HG02759 (cell line): ENCODE data around the gene DENND4B.
"Not testable (repeated sequence)": the region's sequence is repeated elsewhere in the genome, so short reads cannot be mapped to it uniquely, and the experiment has no call there.

Source experiments
- ATAC-seq: cut with Tn5 transposase; IDR thresholded peaks from one replicate; pipeline ENCODE4 v1.9.1; 2021; ENCODE audit warnings: mild to moderate bottlenecking, moderate library complexity; ENCODE audit not compliant: unreplicated experiment

The DENND4B gene

DNA sequence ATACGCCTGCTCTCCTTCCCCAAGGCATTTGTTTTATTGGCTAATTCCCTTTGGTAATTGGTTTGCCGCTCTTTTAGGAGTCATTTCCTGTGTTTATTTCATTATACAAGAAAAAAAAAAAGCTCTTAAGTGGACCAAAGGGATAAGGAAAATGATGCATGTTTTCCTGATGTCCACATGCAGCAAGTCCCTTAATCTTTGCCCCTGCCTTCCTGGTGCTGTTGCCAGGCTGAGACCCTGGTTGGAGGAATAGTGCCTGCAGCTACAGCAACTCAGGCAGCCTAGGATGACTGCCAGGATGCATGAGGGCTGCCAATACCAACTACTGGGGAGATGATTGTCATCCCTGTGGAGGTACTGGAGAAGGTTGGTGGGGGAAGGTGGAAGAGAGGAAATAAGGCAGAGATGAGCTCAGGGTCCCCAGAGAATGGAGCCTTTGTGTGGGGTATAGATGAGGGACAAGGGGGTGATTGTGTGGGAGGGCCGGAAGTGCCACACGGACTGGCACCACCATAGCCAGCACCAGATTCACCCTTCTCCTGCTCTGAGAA, 17.7 kb downstream of the DENND4B start:
- ATAC-seq = no peak

DNA sequence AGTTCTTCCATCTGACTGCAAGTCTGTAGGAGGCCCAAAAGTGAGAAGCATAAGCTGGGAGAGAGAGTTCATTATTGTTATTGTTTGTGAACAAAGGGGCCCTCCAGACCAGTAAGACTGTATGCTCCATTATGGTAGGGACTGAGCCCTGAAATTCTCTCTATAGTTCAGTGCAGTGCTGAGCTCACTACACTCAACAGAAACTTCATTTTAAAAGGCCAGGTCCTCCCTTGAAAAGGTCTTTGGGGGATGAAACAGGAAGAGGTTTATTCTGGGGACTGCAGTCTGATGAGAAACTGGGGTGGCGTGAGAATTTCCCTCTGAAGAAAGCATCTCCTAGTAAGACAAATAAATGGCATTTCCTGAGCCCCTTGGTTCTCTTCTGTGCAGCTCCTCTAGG, 18.3 kb downstream of the DENND4B start:
- ATAC-seq = no peak

DNA sequence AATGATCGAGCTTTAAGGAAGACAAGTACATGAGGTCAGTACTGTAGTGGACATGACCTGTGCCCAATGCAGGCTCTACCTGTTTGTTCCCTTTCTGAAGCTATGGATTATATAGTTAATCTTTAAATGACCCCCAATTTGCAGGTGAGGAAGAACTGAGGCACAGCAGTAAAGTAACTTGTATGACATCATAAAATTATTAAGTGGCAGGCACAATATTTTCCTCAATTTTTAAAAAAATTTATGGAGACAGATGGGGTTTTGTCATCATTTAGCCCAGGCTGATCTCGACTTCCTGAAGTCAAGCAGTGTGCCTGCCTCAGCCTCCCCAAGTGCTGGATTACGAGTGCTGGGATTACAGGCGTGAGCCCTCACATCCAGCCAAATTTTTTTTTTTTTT, 20.1 kb downstream of the DENND4B start:
- ATAC-seq = no peak

GRCh38 chr1:153922972-153923925, 23.3 kb downstream of the DENND4B start, which contains the start of gene GATAD2B:
Gene GATAD2B (minus strand): TSS chr1:153922972. CDS start chr1:153828347, 94,625 bp downstream.
- peak; percentile 92 for ATAC-seq

- peak; percentile 38 for ATAC-seq
These were observed 24.2 kb downstream of the DENND4B start for GRCh38 chr1:153922076-153922971.

- ATAC-seq = no peak
These were observed 24.8 kb downstream of the DENND4B start for GRCh38 chr1:153921803-153922075.

GRCh38 chr1:153921080-153921802, 25.3 kb downstream of the DENND4B start:
- ATAC-seq = no peak

- no peak for ATAC-seq
These were observed 26.4 kb downstream of the DENND4B start for GRCh38 chr1:153919876-153920852.

- ATAC-seq = no peak
These were observed 30.2 kb downstream of the DENND4B start for GRCh38 chr1:153916297-153916696.

DNA sequence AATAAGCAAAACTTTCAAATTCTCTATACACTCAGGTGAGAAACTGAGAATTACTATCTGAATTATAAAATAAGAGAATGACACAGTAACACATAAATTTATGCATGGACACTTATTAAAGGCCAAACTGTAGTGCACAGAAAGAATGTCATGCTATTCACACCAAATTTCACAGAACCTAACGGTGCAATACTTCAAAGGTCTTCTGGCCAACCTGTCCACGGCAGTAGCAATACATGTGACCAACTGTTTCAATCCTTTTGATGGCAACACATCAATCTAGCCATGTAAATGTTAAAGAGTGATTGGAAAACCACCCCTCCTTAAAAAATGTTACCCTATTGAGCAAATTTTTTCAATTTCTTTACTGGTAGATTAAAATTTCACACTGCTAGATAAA, 34.2 kb downstream of the DENND4B start:
- no peak for ATAC-seq

DNA sequence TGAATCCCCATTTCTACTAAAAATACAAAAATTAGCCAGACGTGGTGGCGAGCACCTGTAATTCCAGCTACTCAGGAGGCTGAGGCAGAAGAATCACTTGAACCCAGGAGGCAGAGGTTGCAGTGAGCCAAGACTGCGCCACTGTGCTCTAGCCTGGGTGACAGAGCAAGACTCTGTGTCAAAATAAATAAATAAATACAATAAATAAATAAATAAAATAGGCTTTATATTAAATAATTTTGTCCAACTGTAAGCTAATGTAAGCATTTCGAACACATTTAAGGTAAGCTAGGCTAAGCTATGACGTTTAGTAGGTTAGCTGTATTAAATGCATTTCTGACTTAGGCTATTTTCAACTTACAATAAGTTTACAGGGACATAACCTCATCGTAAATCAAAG, 36.0 kb downstream of the DENND4B start:
- not testable (repeated sequence) for ATAC-seq

- no peak for ATAC-seq
These were observed 38.4 kb downstream of the DENND4B start for GRCh38 chr1:153908071-153908470.

DNA sequence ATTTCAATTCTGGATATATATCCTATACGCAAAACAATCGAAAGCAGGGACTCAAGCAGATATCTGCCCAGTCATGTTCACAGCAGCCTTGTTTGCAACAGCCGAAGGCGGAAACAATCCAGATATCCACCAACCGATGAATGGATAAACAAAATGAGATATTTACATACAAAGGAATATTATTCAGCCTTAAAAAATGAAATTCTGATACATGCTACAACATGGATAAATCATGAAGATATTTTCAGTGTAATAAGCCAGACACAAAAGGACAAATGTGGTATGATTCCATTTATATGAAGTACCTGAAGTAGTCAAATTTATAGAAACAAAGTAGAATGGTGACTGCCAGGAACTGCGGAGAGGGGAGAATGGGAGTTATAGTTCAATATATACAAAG, 39.4 kb downstream of the DENND4B start:
- ATAC-seq = no peak

DNA sequence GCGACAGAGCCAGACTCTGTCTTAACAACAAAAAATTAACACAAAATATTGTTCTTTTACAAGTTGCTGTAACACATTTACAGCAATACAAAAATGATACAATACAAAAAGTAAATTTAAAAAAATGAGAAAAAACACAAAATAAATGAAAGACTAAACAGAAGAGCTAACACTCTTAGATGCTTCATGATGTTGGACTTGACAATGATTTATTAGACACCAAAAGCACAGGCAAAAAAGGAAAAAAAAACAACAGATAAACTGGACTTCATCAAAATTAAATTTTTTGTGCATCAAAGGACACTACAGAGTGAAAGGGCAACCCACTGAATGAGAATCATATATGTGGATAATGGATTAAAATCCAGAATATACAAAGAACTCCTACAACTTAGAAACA, 40.1 kb downstream of the DENND4B start:
- ATAC-seq = no peak

DNA sequence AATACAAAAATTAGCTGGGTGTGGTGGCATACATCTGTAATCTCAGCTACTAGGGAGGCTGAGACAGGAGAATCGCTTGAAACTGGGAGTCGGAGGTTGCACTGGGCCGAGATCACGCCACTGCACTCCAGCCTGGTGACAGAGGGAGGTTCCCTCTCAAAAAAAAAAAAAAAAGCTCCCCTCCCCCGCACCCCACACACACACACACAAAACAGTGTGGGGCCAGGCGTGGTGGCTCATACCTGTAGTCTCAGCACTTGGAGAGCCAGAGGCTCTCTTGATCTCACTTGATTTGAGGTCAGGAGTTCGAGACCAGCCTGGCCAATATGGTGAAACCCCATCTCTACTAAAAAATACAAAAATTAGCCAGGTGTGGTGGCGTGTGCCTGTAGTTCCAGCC, 40.6 kb downstream of the DENND4B start:
- not testable (repeated sequence) for ATAC-seq

DNA sequence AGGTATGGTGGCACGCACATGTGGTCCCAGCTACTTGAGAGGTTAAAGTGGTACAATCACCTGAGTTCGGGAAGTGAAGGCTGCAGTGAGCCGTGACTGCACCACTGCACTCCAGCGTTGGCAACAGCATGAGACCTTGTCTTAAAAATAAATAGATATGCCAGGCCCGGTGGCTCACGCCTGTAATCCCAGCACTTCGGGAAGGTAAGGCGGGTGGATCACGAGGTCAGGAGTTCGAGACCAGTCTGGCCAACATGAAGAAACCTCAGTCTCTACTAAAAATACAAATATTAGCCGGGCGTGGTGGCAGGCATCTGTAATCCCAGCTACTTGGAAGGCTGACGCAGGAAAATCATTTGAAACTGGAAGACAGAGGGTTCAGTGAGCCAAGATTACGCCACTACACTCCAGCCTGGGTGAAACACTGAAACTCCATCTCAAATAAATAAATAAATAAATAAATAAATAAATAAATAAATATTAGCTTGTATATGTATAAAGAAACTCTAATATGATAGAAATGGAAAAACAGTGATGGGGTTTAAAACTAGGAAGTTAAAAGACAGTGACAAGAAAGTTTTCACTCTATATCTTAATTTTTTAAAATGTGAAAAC, 42.6 kb downstream of the DENND4B start:
- ATAC-seq = no peak

GRCh38 chr1:153899509-153899908, 47.0 kb downstream of the DENND4B start:
- ATAC-seq = no peak

DNA sequence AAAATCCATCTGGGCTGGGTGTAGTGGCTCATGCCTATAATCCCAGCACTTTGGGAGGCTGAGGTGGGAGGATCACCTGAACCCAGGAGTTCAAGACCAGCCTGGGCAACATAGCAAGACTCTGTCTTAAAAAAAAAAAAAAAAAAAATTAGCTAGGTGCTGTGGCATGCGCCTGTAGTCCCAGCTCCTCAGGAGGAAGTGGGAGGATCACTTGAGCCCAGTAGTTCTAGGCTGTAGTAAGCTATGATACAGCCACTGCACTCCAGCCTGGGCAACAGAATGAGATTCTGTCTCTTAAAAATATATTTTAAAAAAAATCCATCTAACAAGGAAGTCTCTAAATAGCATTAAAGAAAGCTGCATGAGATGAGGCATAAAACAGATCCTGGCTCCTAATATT, 50.7 kb downstream of the DENND4B start:
- not testable (repeated sequence) for ATAC-seq

- not testable (repeated sequence) for ATAC-seq
These were observed 55.5 kb downstream of the DENND4B start for GRCh38 chr1:153891042-153891441.
